GM19455 (cell line): ENCODE results near the gene TBX2.
"Not testable (repeated sequence)": the region's sequence is repeated elsewhere in the genome, so short reads cannot be mapped to it uniquely, and the experiment has no call there.

Experiments
- ATAC-seq: cut with Tn5 transposase; IDR thresholded peaks from one replicate; pipeline ENCODE4 v1.9.1; 2021; ENCODE audit not compliant: unreplicated experiment

Gene TBX2

DNA sequence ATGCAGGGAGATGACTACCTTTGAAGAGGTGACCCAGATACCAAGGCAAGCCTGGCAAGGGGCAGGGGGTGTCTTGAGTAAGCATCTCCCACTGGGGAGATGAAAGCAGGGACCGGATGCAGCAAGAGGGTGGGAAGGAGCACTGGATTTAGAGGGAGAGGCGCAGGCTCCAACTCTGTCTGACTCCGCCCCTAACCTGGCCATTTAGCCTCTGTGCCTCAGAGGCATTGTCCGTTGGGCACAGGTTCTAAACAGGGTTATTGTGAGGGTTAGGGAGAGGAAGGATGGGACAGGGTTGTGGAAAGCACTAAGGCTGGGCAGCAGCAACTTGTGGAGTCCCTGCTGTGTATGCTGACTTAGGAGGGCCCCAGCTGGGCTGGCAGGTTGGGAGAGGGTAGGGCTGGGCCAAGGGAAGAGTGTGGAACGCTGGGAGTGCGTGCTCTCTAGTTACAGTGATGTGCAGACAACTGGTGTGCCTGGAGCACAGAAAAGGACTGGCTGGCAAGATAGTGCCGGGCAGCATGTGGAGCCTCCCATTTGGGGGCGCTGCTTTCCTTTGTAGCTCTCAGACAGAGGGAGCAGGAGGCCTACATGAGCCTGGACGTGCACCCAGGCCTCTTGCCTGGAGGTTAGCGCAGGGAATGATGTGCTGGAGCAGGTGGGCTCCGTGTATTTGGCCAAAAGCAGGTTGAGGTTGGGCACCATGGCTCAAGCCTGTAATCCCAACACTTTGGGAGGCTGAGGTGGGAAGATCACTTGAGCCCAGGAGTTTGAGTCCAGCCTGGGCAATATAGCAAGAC is 26.2 kb downstream of the TBX2 start:
- no peak for ATAC-seq

DNA sequence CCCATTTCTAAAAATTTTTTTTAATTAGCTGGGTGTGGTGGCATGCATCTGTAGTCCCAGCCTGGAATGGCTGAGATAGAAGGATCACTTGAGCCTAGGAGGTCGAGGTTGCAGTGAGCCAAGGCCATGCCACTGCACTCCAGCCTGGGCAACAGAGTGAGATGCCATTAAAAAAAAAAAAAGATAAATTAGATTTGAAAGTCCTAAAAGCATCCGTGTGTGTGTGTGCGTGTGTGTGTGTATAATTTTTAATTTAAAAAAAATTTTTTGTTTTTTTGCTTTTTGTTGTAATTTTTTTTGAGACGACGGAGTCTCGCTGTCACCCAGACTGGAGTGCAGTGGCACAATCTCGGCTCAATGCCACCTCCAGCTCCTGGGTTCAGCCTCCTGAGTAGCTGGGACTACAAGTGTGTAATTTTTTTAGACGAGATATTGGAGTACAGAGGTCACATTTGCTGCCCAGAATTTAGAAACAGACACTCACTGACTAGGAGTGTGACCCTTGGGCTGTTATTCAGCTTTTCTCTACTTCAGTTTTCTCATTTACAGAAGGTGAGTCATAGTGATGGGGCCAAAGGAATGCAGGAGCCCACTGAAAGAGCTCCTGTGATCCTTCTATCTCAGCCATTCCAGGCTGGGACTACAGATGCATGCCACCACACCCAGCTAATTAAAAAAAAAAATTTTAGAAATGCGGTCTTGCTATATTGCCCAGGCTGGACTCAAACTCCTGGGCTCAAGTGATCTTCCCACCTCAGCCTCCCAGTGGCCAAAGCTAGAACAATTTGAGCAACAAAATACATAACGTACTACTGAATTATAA is 27.1 kb downstream of the TBX2 start:
- ATAC-seq: no peak

DNA sequence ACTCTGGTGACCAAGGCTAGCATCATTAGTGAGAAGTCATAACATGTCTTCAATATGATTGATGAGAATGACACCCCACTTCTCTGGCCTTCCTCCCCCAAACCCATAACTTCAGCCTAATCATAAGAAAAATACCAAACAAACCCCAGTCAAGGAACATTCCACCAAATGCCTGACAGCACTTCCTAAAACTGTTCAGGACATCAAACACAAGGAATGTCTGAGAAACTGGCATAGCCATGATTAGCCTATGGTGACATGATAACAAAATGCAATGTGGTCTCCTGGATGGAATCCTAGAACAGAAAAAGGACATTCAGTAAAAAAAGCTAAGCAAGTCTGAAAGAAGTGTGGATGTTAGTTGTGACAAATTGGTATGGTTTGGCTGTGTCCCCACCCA is 27.9 kb downstream of the TBX2 start:
- no peak for ATAC-seq

DNA sequence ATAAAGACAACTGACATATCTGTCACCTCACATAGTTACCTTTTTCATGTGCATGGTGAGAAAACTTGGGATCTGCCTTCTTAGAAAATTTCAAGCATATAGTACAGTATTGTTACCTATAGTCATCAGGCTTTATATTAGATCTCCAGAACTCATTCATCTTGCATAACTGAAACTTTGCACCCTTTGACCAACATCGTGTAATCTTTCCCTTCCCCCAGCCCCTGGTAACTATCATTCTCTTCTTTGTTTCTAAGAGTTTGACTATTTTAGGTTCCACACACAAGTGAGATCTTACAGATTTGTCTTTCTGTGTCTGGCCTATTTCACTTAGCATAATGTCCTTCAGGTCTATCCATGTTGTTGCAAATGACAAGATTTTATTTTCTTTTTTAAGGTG is 29.6 kb downstream of the TBX2 start:
- no peak for ATAC-seq

DNA sequence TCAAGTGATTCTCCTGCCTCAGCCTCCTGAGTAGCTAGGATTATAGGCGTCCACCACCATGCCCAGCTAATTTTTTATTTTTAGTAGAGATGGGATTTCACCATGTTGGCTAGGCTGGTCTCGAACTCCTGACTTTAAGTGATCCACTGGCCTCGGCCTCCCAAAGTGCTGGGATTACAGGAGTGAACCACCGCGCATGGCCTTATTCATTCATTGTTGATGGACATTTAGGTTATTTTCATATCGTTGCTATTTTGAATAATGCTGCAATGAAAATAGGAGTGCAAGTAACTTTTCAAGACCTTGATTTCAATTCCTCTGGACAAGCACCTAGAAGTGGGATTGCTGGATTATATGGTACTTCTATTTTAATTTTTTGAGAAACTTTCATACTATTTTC is 30.2 kb downstream of the TBX2 start:
- ATAC-seq: not testable (repeated sequence)

DNA sequence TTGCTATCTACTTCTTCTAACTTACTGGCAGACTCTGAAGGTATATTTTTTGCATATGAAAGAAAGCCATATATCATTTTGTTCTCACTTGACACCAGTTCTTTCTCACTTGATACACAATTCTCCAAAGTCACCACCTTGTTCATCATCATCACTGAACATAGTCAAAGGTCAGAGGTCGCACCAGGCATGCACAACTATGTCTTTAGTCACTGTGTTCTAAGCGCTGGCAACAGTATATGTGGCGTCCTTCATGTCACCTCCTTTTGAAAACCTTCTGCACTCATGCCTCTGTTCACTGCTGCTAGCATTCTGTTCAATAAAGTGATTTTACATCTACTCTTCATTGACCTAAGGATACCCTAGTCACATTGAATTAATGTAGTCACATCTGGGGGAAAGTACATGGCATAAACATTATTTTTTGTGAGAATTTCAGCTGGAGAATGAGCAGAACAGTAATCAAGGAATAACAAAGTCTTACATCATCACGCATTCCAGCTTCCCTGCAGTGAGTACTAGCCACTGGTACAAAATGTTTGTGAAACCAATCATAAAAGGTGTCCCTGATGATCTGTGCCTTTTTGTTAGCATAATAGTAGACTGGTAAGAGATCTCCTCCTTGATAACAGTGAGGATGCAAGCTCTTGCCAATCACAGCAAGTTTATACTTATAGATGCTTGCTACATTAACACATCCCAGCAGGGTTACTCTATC is 32.1 kb downstream of the TBX2 start:
- ATAC-seq: no peak

DNA sequence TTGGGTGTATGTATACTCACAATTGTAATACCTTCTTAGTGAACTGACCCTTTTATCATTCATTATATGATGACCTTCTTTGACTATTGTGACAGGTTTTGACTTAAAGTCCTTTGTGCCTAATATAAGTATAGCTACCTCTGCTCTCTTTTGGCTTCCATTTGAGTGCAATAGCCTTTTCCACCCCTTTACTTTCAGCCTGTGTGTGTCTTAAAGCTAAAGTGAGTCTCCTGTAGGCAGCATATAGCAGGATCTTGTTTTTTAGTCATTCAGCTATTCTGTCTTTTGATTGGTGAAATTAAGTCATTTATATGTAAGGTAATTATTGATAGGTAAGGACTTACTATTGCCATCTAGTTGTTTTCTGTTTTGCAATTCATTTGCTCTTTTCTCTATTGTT is 36.6 kb downstream of the TBX2 start:
- no peak for ATAC-seq

DNA sequence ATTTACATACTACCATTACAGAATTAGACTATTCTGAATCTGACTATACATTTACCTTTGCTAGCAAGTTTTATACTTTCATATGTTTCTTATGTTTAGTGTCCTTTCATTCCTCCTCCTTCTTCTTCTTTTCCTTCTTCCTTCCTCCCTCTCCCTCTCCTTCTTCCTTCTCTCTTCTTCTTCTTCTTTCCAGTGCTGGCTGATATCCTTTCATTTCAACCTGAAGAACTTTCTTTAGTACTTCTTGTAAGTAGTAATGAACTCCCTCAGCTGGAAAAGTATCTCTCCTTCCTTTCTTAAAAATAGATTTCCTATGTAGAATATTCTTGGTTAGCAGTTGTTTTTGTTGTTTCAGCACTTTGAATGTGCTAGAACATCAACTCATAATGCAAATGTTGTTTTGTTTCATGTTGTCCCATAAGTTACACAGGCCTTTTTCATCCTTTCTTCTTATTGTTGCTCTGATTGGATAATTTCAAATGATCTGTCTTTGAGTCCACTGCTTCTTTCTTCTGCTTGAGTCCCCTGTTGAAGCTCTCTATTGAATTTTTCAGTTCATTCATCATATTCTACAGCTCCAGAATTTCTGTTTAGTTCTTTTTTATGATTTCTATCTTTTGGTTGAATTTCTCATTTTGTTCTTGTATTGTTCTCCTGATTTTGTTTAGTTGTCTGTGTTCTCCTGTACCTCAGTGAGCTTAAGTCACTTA is 37.5 kb downstream of the TBX2 start:
- ATAC-seq: no peak

DNA sequence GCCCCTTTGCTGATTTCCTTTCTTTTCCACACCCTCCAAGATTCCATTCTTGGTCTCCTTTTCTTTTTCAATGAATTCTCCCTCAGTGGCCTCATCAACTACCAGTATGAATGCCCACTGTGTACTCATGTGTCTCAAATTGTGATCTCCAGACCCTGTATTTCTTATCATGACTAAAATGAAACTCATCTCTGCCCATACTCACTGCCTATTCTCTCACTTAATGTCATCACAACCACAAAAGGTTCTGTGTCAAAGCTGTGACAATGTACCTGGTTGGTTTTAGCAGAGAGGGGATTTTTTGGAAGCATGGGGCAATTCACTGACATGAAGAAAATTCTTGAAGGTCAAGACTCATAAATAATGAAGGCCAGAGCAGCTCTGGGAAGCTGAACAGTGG is 41.1 kb downstream of the TBX2 start:
- no peak for ATAC-seq

DNA sequence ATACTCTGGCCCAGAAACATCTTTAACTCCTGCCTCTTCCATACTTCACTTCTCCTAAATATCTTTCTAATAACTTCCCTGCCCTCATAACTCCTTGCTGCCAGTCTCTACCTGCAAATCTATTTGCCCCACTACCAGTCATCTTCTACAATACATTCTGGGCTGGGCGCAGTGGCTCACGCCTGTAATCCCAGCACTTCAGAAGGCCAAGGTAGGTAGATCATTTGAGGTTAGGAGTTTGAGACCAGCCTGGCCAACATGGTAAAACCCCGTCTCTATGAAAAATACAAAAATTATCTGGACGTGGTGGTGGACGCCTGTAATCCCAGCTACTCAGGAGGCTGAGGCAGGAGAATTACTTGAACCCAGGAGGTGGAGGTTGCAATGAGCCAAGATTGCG is 41.9 kb downstream of the TBX2 start:
- ATAC-seq: not testable (repeated sequence)

DNA sequence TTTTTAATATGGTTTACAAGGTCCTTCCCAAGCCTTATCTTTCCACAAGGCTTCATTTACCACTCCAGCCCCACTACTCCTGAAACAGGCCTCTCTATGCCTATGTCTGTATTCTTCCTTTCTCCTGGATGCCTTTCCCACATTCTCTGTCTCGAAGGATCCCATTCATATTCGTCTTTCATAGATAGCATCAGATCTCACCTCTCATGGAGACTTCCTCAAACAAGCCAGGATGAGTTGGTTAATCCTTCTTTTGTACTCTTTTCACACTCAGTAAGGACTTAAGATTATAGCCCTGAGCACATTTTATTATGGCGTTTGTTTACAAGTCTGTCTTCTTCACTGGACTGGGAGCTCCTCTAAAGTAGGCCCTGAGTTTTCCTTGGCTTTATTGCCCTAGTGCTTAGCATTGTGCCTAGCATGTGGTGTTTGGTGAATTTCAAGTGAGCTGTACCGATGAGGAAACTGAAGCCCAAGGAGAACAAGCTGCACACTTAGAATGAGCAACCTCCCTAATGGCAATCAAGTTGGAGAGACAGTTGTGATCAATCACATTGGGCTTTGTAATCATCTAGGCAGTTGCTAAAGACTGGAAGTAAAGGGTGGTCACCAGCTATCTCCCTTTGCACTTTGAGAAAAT is 42.6 kb downstream of the TBX2 start:
- no peak for ATAC-seq

DNA sequence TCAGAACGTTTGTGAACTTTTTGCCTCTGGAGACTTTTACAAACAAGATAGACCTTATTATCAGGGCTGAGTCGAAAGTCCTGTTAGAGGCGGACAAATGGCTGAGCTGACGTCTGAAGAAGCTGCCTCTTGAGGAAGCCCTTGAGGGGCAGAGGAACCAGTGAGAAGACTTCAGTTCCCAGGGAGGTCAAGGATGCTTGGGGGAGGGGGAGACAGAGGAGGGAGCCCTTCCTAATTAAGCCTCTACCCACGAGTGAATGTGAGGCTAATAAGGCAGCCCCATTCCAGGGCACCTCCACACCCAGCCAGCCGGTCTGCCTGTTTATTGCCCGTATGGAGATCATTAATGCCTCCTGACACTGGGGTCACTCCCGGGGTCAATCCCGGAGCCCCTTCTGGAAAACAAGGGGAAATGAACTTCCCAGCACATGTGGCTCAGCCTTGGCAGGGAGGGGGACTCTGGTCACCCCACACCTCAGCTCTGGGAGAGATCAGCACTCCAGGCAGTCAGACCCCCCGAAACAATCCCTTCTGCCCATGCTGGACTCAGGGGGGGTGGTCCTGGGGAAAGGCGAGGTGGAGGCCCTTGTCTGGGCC is 43.3 kb downstream of the TBX2 start:
- no peak for ATAC-seq

DNA sequence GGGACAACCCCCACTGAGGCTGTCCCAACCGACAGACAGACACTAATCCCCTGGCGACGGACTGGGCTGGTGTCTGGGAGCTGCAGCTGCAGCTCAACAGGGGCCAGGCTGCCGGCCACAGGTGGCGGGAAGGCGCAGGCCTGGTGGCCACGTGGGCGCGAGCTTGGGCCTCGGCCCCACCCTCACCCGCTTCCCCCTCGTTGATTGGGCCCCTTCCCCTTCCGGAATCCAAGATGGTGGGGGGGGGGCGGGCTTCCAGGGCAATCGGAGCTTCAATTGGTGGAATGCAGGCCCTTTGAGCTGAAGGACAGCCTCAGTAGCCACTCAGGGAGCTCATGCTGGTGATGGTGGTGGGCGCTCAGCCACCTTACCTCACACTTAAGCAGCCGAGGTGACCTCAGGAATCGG is 43.8 kb downstream of the TBX2 start:
- ATAC-seq: no peak

DNA sequence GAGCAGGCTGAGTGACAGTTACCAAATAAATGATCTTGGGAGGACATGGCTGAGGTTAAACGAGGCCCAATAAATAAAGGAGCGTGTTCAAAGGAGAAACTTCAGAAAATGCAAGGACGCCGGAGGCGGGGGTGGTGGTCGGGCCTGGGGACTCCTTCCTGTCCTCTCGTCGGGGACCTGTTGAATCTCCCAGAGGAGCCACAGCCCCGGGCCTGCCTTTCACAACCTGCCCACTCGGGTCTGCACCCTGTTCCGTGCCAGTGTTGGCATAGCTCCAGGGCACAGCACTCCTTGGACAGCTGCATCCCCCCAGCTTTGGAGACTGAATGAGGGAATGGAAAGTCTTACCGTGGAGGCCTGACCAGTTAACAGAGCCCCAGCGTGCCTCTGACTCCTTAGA is 44.4 kb downstream of the TBX2 start:
- ATAC-seq: no peak

DNA sequence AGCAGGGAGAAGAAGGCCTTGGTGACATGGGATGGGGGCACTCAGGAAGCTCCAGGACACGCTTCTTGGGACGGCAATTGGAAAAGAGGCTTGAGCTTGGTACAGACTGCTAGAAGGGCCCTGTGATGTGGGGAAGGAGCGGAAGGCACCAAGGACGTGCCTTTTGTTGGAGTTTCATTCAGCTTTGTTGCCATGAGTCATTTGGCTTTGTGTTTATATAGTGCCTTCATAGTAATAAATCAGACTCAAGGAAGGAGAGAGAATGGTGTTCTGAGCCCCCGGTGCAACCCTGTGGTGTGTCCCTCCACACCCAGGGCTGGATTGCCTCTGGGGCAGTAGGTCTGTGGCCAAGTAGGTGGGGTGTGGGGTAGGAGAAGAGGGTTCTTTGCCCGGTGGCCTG is 45.2 kb downstream of the TBX2 start:
- ATAC-seq: no peak

DNA sequence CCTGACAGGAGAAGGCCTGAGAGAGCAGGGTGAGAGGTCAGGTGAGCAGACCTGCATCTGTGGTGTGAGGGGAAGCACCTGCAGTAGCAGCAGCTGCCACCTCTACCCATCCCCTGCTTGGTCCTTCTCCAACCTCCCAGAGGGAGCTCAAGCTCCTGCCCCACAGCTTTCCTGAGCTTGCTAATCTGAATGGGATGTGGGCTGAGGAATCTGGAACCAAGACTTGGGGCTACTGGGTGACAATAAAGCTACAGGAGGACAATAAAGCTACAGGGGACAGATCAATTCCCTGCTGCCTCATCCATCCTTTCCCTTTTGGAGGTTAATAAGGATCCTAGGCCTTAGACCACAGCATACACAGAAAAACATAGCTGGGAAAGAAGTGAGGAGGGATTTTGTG is 47.7 kb downstream of the TBX2 start:
- ATAC-seq: no peak

DNA sequence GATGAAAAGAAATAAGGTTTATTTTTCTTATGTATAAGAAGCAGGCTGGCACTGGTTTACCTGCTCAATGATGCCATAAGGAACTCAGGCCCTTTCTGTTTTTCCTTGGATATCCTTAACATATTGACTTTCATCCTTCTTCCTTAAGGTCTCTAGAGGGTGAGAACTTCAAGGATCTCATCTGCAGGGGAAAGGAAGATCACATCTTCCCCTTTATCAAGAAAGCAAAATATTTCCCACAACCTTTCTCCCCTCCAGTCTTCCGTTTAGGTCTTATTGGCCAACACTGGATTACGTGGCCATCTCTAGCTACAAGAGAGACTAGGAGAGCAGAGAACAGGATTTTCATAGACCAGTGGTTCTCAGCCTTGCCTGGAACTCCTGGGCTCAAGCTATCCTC is 48.4 kb downstream of the TBX2 start:
- no peak for ATAC-seq

DNA sequence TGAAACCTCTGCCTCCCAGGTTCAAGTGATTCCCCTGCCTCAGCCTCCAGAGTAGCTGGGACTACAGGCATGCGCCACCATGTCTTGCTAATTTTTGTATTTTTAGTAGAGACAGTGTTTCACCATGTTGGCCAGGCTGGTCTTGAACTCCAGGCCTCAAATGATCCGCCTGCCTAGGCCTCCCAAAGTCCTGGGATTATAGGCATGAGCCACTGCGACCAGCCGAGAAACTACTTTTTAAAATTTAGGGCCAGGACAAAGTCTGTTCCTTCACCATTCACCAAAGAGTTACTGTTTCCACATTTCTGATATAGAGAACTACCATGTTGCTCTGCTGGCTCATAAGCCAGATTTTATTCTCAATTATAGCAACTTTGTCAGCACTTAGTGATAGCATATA is 49.5 kb downstream of the TBX2 start:
- ATAC-seq: not testable (repeated sequence)

DNA sequence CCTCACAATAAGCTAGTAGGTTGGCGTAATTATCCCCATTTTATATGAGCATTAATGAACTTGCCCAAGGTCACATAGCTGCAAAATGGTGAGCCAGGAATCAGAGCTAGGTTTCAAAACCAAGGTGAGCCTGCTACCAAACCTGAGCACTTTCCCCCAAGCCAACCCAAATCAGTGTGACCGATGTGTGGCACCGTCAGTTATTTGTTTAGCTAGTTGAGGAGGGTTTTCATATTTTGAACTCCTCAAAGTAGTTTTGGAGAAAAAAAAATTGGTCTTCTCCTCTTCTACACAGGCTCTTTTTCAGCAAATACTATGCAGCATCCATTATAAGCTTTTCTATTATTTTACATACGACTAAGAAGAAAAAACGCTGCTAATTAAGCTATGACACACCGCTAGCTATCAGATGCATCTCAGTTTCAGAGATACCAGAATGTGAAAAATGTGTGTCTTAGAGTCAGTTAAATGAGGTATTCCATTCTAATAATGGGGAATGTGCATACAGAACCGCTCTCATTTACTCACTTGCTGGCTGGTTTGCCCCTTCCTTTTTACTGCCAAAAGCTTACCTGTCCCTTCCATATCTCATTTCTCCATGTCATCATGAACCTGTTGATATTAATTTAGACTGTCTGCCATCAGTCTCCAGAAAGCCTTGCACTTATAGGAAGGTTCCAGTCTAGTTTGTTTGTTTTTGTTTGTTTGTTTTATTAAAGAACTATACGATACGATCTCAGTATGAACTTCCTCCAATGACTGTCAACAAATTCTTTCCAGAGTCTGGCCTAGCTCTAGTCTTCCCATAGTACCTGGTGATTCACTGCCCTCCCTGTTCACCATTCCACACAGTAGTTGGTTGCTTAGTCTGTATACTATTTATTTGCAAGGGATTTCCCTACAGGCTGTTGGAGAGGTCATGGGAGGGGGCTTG is 50.3 kb downstream of the TBX2 start:
- ATAC-seq: no peak
